Activated CD4-positive, alpha-beta T cell treated with anti-CD3 and anti-CD28 coated beads, Interleukin-2, amount 50 U/mL, for 24 hours (primary cell): Measurements from ENCODE around the gene KCNJ12.
"Not testable (repeated sequence)": the region's sequence is repeated elsewhere in the genome, so short reads cannot be mapped to it uniquely, and the experiment has no call there.

ENCODE experiments used
- DNase-seq, 2 donors: peaks; one replicate each; pipeline ENCODE4 v3.0.0-alpha.2; 2020; ENCODE audit warnings: low read depth in 1 of 2, low spot score in 1 of 2

The KCNJ12 gene

GRCh38 chr17:21382560-21383495 is 6.7 kb downstream of the KCNJ12 start:
- DNase-seq, result no peak

GRCh38 chr17:21385281-21385845 is 9.2 kb downstream of the KCNJ12 start:
- no peak for DNase-seq

- DNase-seq, result no peak
Measured at GRCh38 chr17:21387616-21388015, 11.5 kb downstream of the KCNJ12 start.

GRCh38 chr17:21388066-21388465 is 11.9 kb downstream of the KCNJ12 start:
- DNase-seq, result no peak

GRCh38 chr17:21388944-21389343 is 12.8 kb downstream of the KCNJ12 start:
- no peak for DNase-seq

GRCh38 chr17:21389394-21389793 is 13.2 kb downstream of the KCNJ12 start:
- no peak for DNase-seq

GRCh38 chr17:21390294-21390693 is 14.1 kb downstream of the KCNJ12 start:
- DNase-seq, result no peak

- DNase-seq, result no peak
Measured at GRCh38 chr17:21392266-21392665, 16.1 kb downstream of the KCNJ12 start.

- no peak for DNase-seq
Measured at GRCh38 chr17:21394265-21394664, 18.1 kb downstream of the KCNJ12 start.

GRCh38 chr17:21395764-21396163 is 19.6 kb downstream of the KCNJ12 start:
- no peak for DNase-seq

GRCh38 chr17:21396237-21396636 is 20.1 kb downstream of the KCNJ12 start:
- DNase-seq, result no peak

- no peak for DNase-seq
Measured at GRCh38 chr17:21397341-21398190, 21.4 kb downstream of the KCNJ12 start.

GRCh38 chr17:21399474-21400186 is 23.5 kb downstream of the KCNJ12 start:
- no peak for DNase-seq

- DNase-seq, result not testable (repeated sequence)
Measured at GRCh38 chr17:21400187-21400569, 24.0 kb downstream of the KCNJ12 start.

- no peak for DNase-seq
Measured at GRCh38 chr17:21400816-21401593, 24.8 kb downstream of the KCNJ12 start.

GRCh38 chr17:21402166-21402571 is 26.0 kb downstream of the KCNJ12 start:
- DNase-seq, result not testable (repeated sequence)

- DNase-seq, result not testable (repeated sequence)
Measured at GRCh38 chr17:21402926-21403325, 26.8 kb downstream of the KCNJ12 start.

GRCh38 chr17:21404106-21404505 is 27.9 kb downstream of the KCNJ12 start:
- not testable (repeated sequence) for DNase-seq

- not testable (repeated sequence) for DNase-seq
Measured at GRCh38 chr17:21404539-21404938, 28.4 kb downstream of the KCNJ12 start.
